Calu3 (cell line): Measurements from ENCODE around the gene GATAD2B. TPM values are rescaled to one million over a fixed set of nuclear protein-coding genes. Genes with fewer than 3 reads are reported as not detected.
A peak's percentile ranks its signal among the peaks of the same experiment; 100 is the strongest.

Experiments
- BruUV-seq: library from RNA; stranded (reverse); fragments of 400-500 nt; replicated peaks from 2 replicates; lab custom pipeline; 2021; lab: Mats Ljungman, UMichigan
- CTCF ChIA-PET: fragments of 300-600 bp; sonication (Branson Sonifier 250); formaldehyde crosslinking; loops from one replicate; lab custom pipeline; 2022; ENCODE audit warnings: antibody characterized with exemption; lab: Charles Lee
- DNase-seq: peaks from one replicate; pipeline ENCODE4 v3.0.0; 2022
- H3K27ac Mint-ChIP-seq: one replicate; pipeline ENCODE4 v1.8.0; 2022; ENCODE audit warnings: mixed read lengths; ENCODE audit not compliant: unreplicated experiment
- H3K27me3 Mint-ChIP-seq: one replicate; pipeline ENCODE4 v1.8.0; 2022; ENCODE audit warnings: mixed read lengths; ENCODE audit not compliant: unreplicated experiment
- H3K36me3 Mint-ChIP-seq: one replicate; pipeline ENCODE4 v1.8.0; 2022; ENCODE audit warnings: mild to moderate bottlenecking, moderate library complexity, mixed read lengths; ENCODE audit not compliant: insufficient read depth, unreplicated experiment
- H3K4me1 Mint-ChIP-seq: one replicate; pipeline ENCODE4 v1.8.0; 2022; ENCODE audit warnings: mild to moderate bottlenecking, low read depth, mixed read lengths; ENCODE audit not compliant: unreplicated experiment
- H3K4me3 Mint-ChIP-seq: one replicate; pipeline ENCODE4 v1.8.0; 2022; ENCODE audit warnings: mild to moderate bottlenecking, low read depth, moderate library complexity, mixed read lengths; ENCODE audit not compliant: unreplicated experiment
- H3K9me3 Mint-ChIP-seq: one replicate; pipeline ENCODE4 v1.8.0; 2022; ENCODE audit warnings: low read depth, mixed read lengths; ENCODE audit not compliant: unreplicated experiment
- intact Hi-C: fragments of 100-400 bp; cut with micrococcal nuclease; formaldehyde crosslinking; loops from one replicate; pipeline ENCODE4 v1.10.0; 2022; ENCODE audit not compliant: unreplicated experiment
- total RNA-seq: library from RNA; stranded (reverse); gene quantifications from 2 replicates; pipeline ENCODE4 v1.2.3, GENCODE V29; 2022
- TF ChIP-seq, protein P1 (sequence below): fragments of 200-600 bp; IDR thresholded peaks from one replicate; pipeline ENCODE4 v1.8.0; 2022; ENCODE audit warnings: antibody characterized with exemption; ENCODE audit not compliant: unreplicated experiment

Gene GATAD2B
- total RNA-seq, 1 experiment from 2014 or later: 62.5 TPM

GRCh38 chr1:153968000-153968363, 45.2 kb upstream of the GATAD2B start:
- CTCF ChIA-PET: interaction anchor here (0.6 to 3.1 kb wide), 12 partner anchors 9 to 356 kb away, joined by 3 to 27 read pairs (median 4); partner anchors contain the start of genes CHTOP, CRTC2, DENND4B and JTB
- peaks cover 55% of the 10 kb centered on the region for H3K36me3 Mint-ChIP-seq
- DNase-seq: peak; percentile 59
- TF ChIP-seq, protein P1, sequence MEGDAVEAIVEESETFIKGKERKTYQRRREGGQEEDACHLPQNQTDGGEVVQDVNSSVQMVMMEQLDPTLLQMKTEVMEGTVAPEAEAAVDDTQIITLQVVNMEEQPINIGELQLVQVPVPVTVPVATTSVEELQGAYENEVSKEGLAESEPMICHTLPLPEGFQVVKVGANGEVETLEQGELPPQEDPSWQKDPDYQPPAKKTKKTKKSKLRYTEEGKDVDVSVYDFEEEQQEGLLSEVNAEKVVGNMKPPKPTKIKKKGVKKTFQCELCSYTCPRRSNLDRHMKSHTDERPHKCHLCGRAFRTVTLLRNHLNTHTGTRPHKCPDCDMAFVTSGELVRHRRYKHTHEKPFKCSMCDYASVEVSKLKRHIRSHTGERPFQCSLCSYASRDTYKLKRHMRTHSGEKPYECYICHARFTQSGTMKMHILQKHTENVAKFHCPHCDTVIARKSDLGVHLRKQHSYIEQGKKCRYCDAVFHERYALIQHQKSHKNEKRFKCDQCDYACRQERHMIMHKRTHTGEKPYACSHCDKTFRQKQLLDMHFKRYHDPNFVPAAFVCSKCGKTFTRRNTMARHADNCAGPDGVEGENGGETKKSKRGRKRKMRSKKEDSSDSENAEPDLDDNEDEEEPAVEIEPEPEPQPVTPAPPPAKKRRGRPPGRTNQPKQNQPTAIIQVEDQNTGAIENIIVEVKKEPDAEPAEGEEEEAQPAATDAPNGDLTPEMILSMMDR: no peak
- peak overlapping the region; percentile 90 for H3K4me3 Mint-ChIP-seq
- no peaks in the 10 kb centered on the region for H3K27me3 Mint-ChIP-seq
- intact Hi-C loops: no loop called here
- H3K4me1 Mint-ChIP-seq: peaks cover 32% of the 10 kb centered on the region
- no TSS peak for BruUV-seq
- H3K9me3 Mint-ChIP-seq: no peaks in the 10 kb centered on the region
- peak overlapping the region; percentile 95 for H3K27ac Mint-ChIP-seq

- intact Hi-C loops: no loop called here
- peak within 1 kb of the TSS; percentile 90 for H3K4me3 Mint-ChIP-seq
- peak within 1 kb of the TSS; percentile 95 for H3K27ac Mint-ChIP-seq
- no TSS peak for BruUV-seq
- H3K9me3 Mint-ChIP-seq: no peaks in the 10 kb centered on the region
- H3K27me3 Mint-ChIP-seq: no peaks in the 10 kb centered on the region
- peak; percentile 92 for DNase-seq
- CTCF ChIA-PET: interaction anchor here (0.5 to 3.1 kb wide), 15 partner anchors 10 to 355 kb away, joined by 3 to 27 read pairs (median 4); partner anchors contain the start of genes CHTOP, CRTC2, DENND4B and JTB
- TF ChIP-seq, protein P1: no peak
- peaks cover 37% of the 10 kb centered on the region for H3K4me1 Mint-ChIP-seq
- H3K36me3 Mint-ChIP-seq: peaks cover 58% of the 10 kb centered on the region
These were observed 44.6 kb upstream of the GATAD2B start, which contains the start of gene CREB3L4 for GRCh38 chr1:153967107-153967999. CREB3L4 (plus strand) TSS chr1:153967902; CDS start chr1:153968526, 624 bp downstream.

DNA sequence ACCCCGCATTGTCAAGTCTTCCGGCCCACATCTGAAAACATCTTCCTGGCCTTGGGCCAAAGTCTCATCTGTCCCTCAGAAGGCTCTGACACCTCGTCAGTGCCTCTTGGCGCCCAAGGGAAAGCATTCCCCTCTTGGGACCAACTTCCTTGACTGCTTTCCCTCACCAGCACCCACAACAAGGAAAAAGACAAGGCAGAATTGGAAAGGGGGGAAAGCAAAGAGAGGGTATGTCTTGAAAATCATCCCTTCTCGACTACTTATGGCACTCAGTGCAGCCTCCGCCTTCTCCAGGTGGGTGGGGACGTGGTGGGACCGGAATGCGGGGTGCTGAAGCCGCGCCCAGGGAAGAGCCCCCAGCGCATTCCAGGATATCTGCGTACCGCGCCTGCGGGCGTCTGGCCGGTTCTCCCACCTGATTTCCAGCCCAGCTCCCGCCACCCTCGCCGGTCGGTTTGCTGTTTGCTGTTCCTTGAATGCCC, 41.1 kb upstream of the GATAD2B start:
- CTCF ChIA-PET: interaction anchor here (0.6 to 2.3 kb wide), 8 partner anchors 10 to 1447 kb away, joined by 3 to 9 read pairs (median 5); partner anchors contain the start of genes DENND4B, GATAD2B, JTB and RAB13
- intact Hi-C loops: no loop called here
- peak; percentile 73 for DNase-seq
- H3K27me3 Mint-ChIP-seq: no peaks in the 10 kb centered on the region
- TF ChIP-seq, protein P1: no peak
- peak overlapping the region; percentile 79 for H3K27ac Mint-ChIP-seq
- H3K36me3 Mint-ChIP-seq: peaks cover 70% of the 10 kb centered on the region
- H3K4me3 Mint-ChIP-seq: peak overlapping the region; percentile 79
- H3K4me1 Mint-ChIP-seq: peaks cover 47% of the 10 kb centered on the region
- no TSS peak for BruUV-seq
- no peaks in the 10 kb centered on the region for H3K9me3 Mint-ChIP-seq

GRCh38 chr1:153963030-153963849, 40.5 kb upstream of the GATAD2B start, which contains the start of gene SLC39A1:
SLC39A1 (minus strand) TSS chr1:153963537; CDS start chr1:153962715, 822 bp downstream.
- H3K27me3 Mint-ChIP-seq: no peaks in the 10 kb centered on the region
- BruUV-seq: TSS peak; percentile 37
- peak within 1 kb of the TSS; percentile 79 for H3K4me3 Mint-ChIP-seq
- H3K27ac Mint-ChIP-seq: peak within 1 kb of the TSS; percentile 79
- H3K36me3 Mint-ChIP-seq: peaks cover 75% of the 10 kb centered on the region
- intact Hi-C loops: no loop called here
- peaks cover 48% of the 10 kb centered on the region for H3K4me1 Mint-ChIP-seq
- no peaks in the 10 kb centered on the region for H3K9me3 Mint-ChIP-seq
- TF ChIP-seq, protein P1: no peak
- CTCF ChIA-PET: interaction anchor here (0.6 to 2.3 kb wide), 10 partner anchors 10 to 329 kb away, joined by 3 to 9 read pairs (median 4); partner anchors contain the start of genes CHTOP, DENND4B, GATAD2B and JTB
- peak; percentile 99 for DNase-seq
